GM12878 (cell line): ENCODE measurements around the gene TCF12. TPM values are rescaled to one million over a fixed set of nuclear protein-coding genes. Genes with fewer than 3 reads are reported as not detected.

ENCODE experiments used
- ASH2L ChIP-seq: fragments of 300-600, 200-600 bp; sonication (generic); IDR thresholded peaks from 2 replicates; pipeline ENCODE4 v1.6.1; 2017; ENCODE audit warnings: low read depth, mild to moderate bottlenecking, borderline replicate concordance
- BCLAF1 ChIP-seq: fragments of 450-650 bp; IDR thresholded peaks from 2 replicates; pipeline ENCODE4 v1.6.1; 2017; ENCODE audit warnings: antibody characterized with exemption, mild to moderate bottlenecking, moderate library complexity
- CBX3 ChIP-seq: fragments of 200-600 bp; sonication (generic); IDR thresholded peaks from 2 replicates; pipeline ENCODE4 v1.6.1; 2016; ENCODE audit warnings: low read depth, borderline replicate concordance
- EP300 ChIP-seq, 2 experiments: fragments of 150-350 bp in 1 of 2; IDR thresholded peaks; 2 replicates each; pipeline ENCODE4 v1.6.1; 2011 to 2012; ENCODE audit warnings: low read depth in 2 of 2, low read length in 2 of 2, borderline replicate concordance in 1 of 2, improper control_type of control experiment in 1 of 2, inconsistent platforms in 1 of 2; ENCODE audit not compliant: control insufficient read depth in 1 of 2
- ESRRA ChIP-seq: IDR thresholded peaks from 2 replicates; pipeline ENCODE4 v1.6.1; 2012; ENCODE audit warnings: mild to moderate bottlenecking, low read length, improper control_type of control experiment
- HDAC6 ChIP-seq: fragments of 200-600 bp; sonication (generic); IDR thresholded peaks from one replicate; pipeline ENCODE4 v1.8.0; 2017; ENCODE audit warnings: antibody characterized with exemption; ENCODE audit not compliant: unreplicated experiment
- MYC ChIP-seq: IDR thresholded peaks from 2 replicates; pipeline ENCODE4 v1.6.1; 2011; ENCODE audit warnings: mild to moderate bottlenecking, low read length, moderate library complexity, inconsistent platforms; ENCODE audit not compliant: insufficient read depth, insufficient replicate concordance, insufficient read length, severe bottlenecking
- RCOR1 ChIP-seq: conservative IDR thresholded peaks from 2 replicates; pipeline ENCODE4 v1.6.1; 2012; ENCODE audit warnings: low read depth, low read length, improper control_type of control experiment
- SP1 ChIP-seq: IDR thresholded peaks from one replicate; pipeline ENCODE4 v1.6.1; 2011; ENCODE audit warnings: low read depth, low read length
- ZBTB33 ChIP-seq: fragments of 450-650 bp; IDR thresholded peaks from 2 replicates; pipeline ENCODE4 v1.6.1; 2017; ENCODE audit warnings: mild to moderate bottlenecking
- ZNF207 ChIP-seq: fragments of 450-650 bp; IDR thresholded peaks from 2 replicates; pipeline ENCODE4 v1.6.1; 2014; ENCODE audit warnings: antibody characterized with exemption, mild to moderate bottlenecking, borderline replicate concordance
- ZNF592 ChIP-seq: fragments of 450-650 bp; IDR thresholded peaks from 2 replicates; pipeline ENCODE4 v1.6.1; 2017; ENCODE audit warnings: mild to moderate bottlenecking, moderate library complexity
- polyA plus RNA-seq, 11 experiments: library from polyadenylated mRNA; depleted of rRNA in 4 of 11; unstranded in 6 of 11; stranded (reverse) in 5 of 11; fragments of >200 nt; fragmentation: Nextera tagmentation in 4 of 11; fragmentation: Illumina TruSeq in 1 of 11; extraction: Ambion mirVana in 4 of 11; extraction: Trizol in 1 of 11; gene quantifications; 1 replicate in 1 of 11; 2 replicates in 10 of 11; pipeline versions ENCODE4 v1.2.1 to v1.2.3, GENCODE V29; 2011 to 2016; ENCODE audit warnings: inconsistent platforms in 2 of 11, missing spikeins in 2 of 11, low read depth in 1 of 11
- total RNA-seq, 4 experiments: library from RNA; depleted of rRNA in 3 of 4; stranded (reverse); fragments of >200 nt in 3 of 4; fragmentation: Illumina TruSeq in 1 of 4; extraction: Trizol in 1 of 4; gene quantifications; 2 replicates each; pipeline versions ENCODE4 v1.2.1 to v1.2.3, GENCODE V29; 2013 to 2021
- TF ChIP-seq, protein P1 (sequence below): IDR thresholded peaks from 2 replicates; pipeline ENCODE4 v1.6.1; 2011; ENCODE audit warnings: borderline replicate concordance, low read depth, mild to moderate bottlenecking, moderate library complexity, mixed read lengths, low read length; ENCODE audit not compliant: insufficient read depth; ENCODE audit errors: extremely low read length
- TF ChIP-seq, protein P2 (sequence below): IDR thresholded peaks from 2 replicates; pipeline ENCODE4 v1.6.1; 2012; ENCODE audit warnings: mild to moderate bottlenecking, low read depth, low read length

The TCF12 gene
- total and polyA plus RNA-seq, 10 of the 15 experiments (the other 5 are each of a cell fraction or from before 2014, with no cell fraction given) = 8.2 to 70.9 (median 49.5) TPM

DNA sequence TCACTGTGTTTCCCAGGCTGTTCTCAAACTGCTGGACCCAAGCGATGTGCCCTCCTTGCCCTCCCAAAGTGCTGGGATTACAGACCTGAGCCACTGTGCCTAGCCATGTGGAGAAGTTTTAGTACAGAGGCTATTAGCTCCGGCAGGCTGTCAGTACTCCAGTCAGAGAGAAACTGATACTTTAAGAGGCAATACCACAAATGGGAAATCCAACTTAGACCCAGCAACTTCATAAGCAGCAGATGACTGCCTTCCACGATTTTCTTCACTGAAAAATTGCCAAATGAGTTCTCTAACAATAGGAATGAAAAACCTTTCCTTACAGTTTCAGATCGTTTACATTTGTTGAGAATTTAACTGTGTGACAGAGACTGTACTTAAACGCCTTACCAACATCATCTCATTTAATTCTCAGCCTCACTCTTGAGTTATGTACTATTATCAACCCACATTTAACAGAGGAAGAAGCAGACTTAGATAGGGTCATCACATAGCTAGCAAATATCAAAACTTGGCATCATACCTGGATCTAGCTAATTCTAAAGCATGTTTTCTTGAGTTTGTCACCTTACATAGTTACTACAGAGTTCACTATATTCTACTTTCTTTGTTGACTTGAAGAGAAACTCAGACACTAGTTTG lies 127.4 kb downstream of the TCF12 start (continued):
- no peak for TF ChIP-seq ZNF592
- TF ChIP-seq, protein P1, sequence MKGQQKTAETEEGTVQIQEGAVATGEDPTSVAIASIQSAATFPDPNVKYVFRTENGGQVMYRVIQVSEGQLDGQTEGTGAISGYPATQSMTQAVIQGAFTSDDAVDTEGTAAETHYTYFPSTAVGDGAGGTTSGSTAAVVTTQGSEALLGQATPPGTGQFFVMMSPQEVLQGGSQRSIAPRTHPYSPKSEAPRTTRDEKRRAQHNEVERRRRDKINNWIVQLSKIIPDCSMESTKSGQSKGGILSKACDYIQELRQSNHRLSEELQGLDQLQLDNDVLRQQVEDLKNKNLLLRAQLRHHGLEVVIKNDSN = no peak
- TF ChIP-seq CBX3 = no peak
- no peak for TF ChIP-seq ESRRA
- no peak for TF ChIP-seq SP1
- TF ChIP-seq BCLAF1 = no peak
- no peak for TF ChIP-seq ZNF207
- no peak for TF ChIP-seq ZBTB33
- TF ChIP-seq HDAC6 = no peak
- 0 out of 4 replicates have a peak, but pooled peaks of 1 of the 2 experiments have one; percentile 12 for TF ChIP-seq EP300 (IDR thresholded peaks at IDR 0.05; ENCODE audit: borderline replicate concordance in 1 of 2, control insufficient read depth in 1 of 2, low read depth in 2 of 2, low read length in 2 of 2)
- TF ChIP-seq MYC = no peak
- TF ChIP-seq, protein P2, sequence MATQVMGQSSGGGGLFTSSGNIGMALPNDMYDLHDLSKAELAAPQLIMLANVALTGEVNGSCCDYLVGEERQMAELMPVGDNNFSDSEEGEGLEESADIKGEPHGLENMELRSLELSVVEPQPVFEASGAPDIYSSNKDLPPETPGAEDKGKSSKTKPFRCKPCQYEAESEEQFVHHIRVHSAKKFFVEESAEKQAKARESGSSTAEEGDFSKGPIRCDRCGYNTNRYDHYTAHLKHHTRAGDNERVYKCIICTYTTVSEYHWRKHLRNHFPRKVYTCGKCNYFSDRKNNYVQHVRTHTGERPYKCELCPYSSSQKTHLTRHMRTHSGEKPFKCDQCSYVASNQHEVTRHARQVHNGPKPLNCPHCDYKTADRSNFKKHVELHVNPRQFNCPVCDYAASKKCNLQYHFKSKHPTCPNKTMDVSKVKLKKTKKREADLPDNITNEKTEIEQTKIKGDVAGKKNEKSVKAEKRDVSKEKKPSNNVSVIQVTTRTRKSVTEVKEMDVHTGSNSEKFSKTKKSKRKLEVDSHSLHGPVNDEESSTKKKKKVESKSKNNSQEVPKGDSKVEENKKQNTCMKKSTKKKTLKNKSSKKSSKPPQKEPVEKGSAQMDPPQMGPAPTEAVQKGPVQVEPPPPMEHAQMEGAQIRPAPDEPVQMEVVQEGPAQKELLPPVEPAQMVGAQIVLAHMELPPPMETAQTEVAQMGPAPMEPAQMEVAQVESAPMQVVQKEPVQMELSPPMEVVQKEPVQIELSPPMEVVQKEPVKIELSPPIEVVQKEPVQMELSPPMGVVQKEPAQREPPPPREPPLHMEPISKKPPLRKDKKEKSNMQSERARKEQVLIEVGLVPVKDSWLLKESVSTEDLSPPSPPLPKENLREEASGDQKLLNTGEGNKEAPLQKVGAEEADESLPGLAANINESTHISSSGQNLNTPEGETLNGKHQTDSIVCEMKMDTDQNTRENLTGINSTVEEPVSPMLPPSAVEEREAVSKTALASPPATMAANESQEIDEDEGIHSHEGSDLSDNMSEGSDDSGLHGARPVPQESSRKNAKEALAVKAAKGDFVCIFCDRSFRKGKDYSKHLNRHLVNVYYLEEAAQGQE = no peak
- no peak for TF ChIP-seq ASH2L
- no peak for TF ChIP-seq RCOR1
